Rectal smooth muscle tissue (tissue), 1 donor: ENCODE data around the gene DNAJC7.
A peak's percentile ranks its signal among the peaks of the same experiment; 100 is the strongest.

Source experiments
- H3K27ac ChIP-seq: one replicate; pipeline ENCODE4 v1.7.0; 2013; ENCODE audit warnings: low read depth, low read length, inconsistent platforms
- H3K27me3 ChIP-seq: one replicate; pipeline ENCODE4 v1.7.0; 2013; ENCODE audit warnings: low read length; ENCODE audit not compliant: control insufficient read depth, insufficient read depth
- H3K36me3 ChIP-seq: one replicate; pipeline ENCODE4 v1.7.0; 2013; ENCODE audit warnings: low read length; ENCODE audit not compliant: control insufficient read depth, insufficient read depth
- H3K4me1 ChIP-seq: one replicate; pipeline ENCODE4 v1.7.0; 2013; ENCODE audit warnings: low read length; ENCODE audit not compliant: control insufficient read depth, insufficient read depth
- H3K4me3 ChIP-seq: one replicate; pipeline ENCODE4 v1.7.0; 2013; ENCODE audit warnings: low read length
- H3K9ac ChIP-seq: one replicate; pipeline ENCODE4 v1.7.0; 2013; ENCODE audit warnings: low read length

The DNAJC7 gene

DNA sequence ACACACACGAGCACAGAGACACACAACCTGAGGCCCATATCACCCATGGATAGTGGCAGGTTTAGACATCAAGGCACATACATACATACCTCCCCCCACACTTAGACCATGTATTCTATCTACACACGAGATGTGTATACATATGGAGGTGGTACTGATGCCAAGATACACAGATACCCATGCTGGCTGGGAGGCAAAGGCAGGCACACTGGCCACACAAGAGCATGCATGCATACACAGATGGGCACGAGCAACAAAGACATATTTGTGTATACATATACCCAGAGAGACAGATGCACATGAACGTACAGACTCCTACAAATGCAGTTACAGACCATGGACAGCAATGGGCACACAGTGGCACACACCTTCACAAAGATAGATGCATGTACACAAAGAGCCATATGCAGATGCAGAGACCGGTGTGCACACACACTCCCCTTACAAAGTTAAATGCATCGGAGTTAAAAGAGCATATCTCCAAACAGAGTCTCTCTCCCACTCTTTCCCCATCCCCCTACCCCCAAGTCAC, 35.2 kb upstream of the DNAJC7 start:
- Histone ChIP-seq H3K27me3 (peaks cover 8% of the 10 kb centered on the region), H3K9ac (no peak overlapping the region), H3K4me1 (peaks cover 3% of the 10 kb centered on the region), H3K4me3 (no peak overlapping the region), H3K27ac (no peak overlapping the region), H3K36me3 (no peaks in the 10 kb centered on the region)

DNA sequence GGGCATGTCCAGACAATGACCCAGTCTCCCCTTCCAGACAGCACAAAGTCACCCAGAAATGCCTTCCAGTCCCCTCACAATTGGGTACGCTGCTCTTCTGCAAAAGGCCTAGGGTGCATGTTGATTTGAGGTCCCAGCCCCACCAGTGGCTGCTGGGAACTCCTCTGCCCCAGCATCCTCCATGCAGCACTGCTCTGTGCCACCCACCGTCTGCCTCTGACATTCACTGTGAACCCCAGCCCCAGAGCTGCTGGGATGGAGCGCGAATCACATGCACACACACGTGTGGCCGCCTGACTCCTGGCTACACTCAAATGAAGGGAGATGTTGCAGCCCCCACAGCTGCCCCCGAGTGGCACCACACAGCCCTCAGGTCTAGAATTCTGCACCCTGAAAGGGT, 34.4 kb upstream of the DNAJC7 start:
- Histone ChIP-seq H3K36me3 (no peaks in the 10 kb centered on the region), H3K4me1 (peaks cover 3% of the 10 kb centered on the region), H3K27ac (no peak overlapping the region), H3K4me3 (no peak overlapping the region), H3K9ac (no peak overlapping the region), H3K27me3 (peaks cover 8% of the 10 kb centered on the region)

DNA sequence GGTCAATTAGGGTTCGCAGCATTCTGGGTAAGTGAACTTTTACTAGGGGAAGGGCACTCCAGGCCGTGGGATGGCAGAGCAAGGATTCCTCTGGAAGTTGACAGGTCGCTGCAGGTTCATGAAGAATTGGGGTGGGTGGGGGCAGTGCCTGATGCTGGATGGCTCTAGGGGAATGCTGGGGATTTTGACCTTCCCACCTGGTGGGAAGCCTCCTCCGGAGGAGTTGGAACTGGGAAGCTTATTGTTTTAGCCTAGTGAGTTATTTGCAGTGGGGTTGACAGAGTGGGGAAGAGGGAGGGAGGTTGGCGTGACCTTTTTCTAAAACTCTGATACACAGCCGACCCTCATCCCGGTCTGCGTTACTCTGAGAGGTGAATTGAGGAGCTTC, 33.8 kb upstream of the DNAJC7 start:
- H3K4me1 ChIP-seq, result peaks cover 3% of the 10 kb centered on the region
- H3K27me3 ChIP-seq, result peaks cover 8% of the 10 kb centered on the region
- H3K4me3 ChIP-seq, result peak overlapping the region; percentile 53
- H3K9ac ChIP-seq, result no peak overlapping the region
- no peaks in the 10 kb centered on the region for H3K36me3 ChIP-seq
- no peak overlapping the region for H3K27ac ChIP-seq

DNA sequence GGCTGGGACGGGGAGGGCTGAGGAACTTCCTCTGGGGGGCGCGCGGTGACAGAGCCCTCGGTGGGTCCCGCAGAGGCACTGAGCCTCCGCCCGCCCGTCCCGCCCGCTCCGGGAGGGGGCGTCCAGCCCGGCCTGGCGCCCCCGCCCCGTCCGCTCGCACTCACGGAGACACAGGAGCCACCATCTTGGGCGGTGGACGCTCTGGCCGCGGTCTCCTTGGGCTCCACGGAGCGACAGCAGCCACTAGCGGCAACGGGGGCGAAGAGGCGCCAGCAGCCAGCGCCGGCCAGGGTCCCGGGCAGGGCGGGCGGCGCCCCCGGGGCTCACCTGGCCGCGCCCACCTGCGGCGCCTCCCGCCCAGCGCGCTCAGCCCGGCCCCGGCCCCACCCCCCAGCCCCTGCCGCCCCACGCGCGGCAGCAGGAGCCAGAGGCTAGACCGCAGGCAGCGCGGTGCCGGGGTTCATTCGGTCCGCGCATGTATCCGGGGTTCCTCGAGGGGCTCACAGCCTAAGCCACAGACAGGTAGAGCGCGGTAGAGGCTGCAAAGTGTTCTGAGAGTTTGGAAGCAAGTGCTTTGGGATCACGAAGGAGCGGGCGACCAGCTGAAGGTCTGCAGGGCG, 33.3 kb upstream of the DNAJC7 start, which contains the start of gene C17orf113:
Gene C17orf113 (minus strand): TSS at position 209 of the 620 bp plus-strand sequence. CDS start 7,225 bp downstream, outside the sequence.
- H3K9ac ChIP-seq, result peak within 1 kb of the TSS; percentile 41

DNA sequence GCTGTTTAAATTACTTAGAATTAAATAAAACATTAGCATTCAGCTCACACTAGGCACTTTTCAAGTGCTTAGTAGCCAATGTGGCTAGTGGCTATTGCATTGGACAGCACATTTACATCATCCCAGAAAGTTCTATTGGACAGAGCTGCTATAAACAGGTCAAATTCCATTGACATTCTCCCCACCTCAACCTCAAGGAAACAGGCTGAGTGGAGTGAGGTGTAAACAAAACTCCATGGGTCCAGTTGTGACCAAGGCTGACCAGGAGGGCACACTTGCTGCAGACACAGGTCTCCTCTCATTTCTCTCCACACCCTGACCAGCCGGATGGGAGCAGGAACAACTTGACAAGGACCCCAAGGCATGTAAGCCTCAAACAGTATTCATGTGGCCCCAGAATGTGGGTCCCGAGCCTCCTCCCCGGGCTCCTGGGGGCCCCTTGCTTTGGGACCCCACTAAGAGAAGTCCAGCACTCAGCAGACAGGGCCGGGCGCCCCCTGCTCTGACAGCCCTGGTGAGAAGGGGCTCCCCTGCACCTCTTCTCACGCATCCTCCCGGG, 32.7 kb upstream of the DNAJC7 start:
- peak overlapping the region; percentile 41 for H3K9ac ChIP-seq

More for the DNA sequence above, 33.3 kb upstream of the DNAJC7 start, which contains the start of gene C17orf113:
- Histone ChIP-seq H3K36me3 (no peaks in the 10 kb centered on the region), H3K4me1 (peaks cover 3% of the 10 kb centered on the region), H3K4me3 (peak within 1 kb of the TSS; percentile 54), H3K27ac (no peak within 1 kb of the TSS), H3K27me3 (peaks cover 8% of the 10 kb centered on the region)

DNA sequence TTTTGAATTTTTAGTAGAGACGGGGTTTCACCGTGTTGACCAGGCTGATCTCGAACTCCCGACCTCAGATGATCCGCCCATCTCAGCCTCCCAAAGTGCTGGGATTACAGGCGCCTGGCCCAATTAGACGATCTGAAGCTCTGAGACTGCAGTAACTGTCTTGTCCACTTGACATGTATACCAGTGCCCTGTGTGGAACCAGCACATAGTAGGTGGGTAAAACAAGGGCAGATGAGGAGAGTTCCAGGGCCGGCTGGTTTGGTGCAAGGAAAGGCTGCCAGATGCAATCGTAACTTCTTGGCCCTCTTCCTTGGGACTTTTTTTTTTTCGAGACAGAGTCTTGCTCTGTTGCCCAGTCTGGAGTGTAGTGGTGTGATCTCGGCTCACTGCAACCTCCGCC, 30.1 kb upstream of the DNAJC7 start:
- Histone ChIP-seq H3K36me3 (no peaks in the 10 kb centered on the region), H3K9ac (no peak overlapping the region), H3K4me3 (no peak overlapping the region), H3K27ac (no peak overlapping the region), H3K27me3 (no peaks in the 10 kb centered on the region), H3K4me1 (peaks cover 3% of the 10 kb centered on the region)

More for the DNA sequence above, 32.7 kb upstream of the DNAJC7 start:
- peaks cover 3% of the 10 kb centered on the region for H3K4me1 ChIP-seq
- no peak overlapping the region for H3K27ac ChIP-seq
- H3K27me3 ChIP-seq, result peaks cover 4% of the 10 kb centered on the region
- peak overlapping the region; percentile 54 for H3K4me3 ChIP-seq
- no peaks in the 10 kb centered on the region for H3K36me3 ChIP-seq

DNA sequence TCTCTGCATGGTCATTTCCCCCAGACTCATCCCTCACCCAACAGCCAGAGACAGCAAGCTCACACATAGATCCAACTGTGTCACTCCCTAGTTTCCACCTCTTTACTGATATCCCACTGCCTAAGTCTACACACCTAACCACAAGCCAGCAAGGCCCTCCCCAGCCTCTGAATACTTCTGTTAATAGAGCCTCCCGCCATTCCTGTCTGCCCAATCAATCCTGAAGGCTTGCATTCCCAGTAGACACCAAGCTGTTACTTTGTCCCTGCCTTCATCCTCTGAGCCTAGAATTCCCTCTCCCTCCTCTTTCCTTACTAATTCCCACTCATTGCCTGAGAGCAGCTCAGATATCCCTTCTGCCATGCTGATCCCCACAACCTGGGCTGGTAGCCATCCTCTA, 28.5 kb upstream of the DNAJC7 start:
- Histone ChIP-seq H3K36me3 (no peaks in the 10 kb centered on the region), H3K27ac (no peak overlapping the region), H3K9ac (no peak overlapping the region), H3K4me3 (no peak overlapping the region), H3K27me3 (no peaks in the 10 kb centered on the region), H3K4me1 (peaks cover 3% of the 10 kb centered on the region)

DNA sequence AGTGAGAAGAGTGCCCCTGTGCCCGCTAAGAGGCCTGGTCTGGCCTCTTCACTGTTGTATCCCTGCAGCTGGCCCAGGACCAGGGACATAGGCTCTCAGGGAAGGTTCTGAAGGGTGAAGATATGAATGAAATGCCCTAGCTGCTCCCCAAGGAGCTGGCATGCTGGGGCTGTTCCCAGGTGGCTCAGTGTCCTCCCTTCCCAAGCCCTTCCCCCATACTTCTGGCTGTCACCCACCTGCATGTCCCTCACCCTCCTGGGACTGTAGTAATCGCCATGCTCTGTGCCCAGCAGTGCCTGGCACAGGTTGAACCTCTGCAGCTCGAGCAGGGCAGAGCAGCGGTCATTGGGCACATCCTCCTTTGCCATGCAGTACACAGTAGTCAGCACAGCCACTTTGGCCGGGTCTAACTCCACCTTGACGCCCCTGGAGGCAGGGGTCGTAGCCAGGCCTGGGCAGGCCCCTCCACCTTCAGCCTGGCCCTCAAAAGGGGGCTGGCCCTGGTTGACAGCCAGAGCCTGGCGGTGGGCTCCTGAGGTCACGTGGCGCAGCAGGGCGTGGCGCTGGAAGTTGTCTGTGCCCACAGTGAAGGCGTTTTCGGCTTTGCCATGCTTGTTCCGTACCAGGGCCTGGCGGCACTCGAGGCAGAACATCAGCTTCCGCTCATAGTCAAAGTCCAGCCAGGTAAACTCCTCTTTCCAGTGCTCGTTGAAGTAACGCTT, 25.5 kb upstream of the DNAJC7 start:
- Histone ChIP-seq H3K4me1 (no peaks in the 10 kb centered on the region), H3K27me3 (no peaks in the 10 kb centered on the region), H3K36me3 (no peaks in the 10 kb centered on the region), H3K9ac (no peak overlapping the region), H3K4me3 (no peak overlapping the region), H3K27ac (no peak overlapping the region)

DNA sequence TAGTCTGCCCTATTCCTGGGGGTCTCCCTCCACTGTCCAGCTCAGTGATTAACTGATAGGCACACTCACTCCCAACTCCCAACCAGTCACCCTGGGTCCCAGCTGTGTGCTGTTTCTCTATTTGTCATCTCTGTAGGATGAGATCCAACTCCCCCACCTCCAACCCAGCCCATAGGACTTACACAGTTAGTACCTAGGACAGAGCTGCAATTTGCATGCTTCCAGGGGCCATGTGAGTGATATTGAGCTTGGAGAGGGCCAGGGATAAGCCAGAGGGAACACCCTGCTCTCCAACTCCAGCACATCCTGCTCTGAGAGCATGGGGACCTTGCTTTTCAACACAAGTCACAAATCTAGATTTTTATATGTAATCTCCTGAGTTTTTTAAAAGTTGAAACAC, 24.4 kb upstream of the DNAJC7 start:
- Histone ChIP-seq H3K9ac (no peak overlapping the region), H3K27me3 (no peaks in the 10 kb centered on the region), H3K36me3 (no peaks in the 10 kb centered on the region), H3K4me1 (no peaks in the 10 kb centered on the region), H3K27ac (no peak overlapping the region), H3K4me3 (no peak overlapping the region)

DNA sequence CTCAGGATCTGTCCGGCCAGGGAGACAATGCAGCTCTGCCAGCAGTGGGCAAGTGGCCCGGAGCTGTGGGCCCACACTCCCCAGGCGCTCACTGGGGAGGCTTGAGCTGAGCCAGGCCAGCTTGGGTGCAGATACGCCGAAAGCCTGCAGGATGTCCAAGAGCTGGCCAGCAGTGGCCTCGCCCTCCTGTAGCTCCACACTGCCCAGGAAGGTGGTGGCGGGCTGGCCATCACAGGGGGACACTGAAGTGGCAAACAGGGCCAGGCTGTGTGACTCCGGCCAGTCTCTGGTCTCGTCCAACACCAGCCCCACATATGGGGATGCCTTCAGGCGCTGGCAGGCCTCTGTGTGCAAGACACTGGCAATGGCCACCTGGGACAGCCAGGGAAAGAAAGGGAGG, 23.6 kb upstream of the DNAJC7 start:
- H3K4me1 ChIP-seq, result no peaks in the 10 kb centered on the region
- H3K27ac ChIP-seq, result no peak overlapping the region
- no peaks in the 10 kb centered on the region for H3K27me3 ChIP-seq
- no peaks in the 10 kb centered on the region for H3K36me3 ChIP-seq
- H3K4me3 ChIP-seq, result no peak overlapping the region
- no peak overlapping the region for H3K9ac ChIP-seq

DNA sequence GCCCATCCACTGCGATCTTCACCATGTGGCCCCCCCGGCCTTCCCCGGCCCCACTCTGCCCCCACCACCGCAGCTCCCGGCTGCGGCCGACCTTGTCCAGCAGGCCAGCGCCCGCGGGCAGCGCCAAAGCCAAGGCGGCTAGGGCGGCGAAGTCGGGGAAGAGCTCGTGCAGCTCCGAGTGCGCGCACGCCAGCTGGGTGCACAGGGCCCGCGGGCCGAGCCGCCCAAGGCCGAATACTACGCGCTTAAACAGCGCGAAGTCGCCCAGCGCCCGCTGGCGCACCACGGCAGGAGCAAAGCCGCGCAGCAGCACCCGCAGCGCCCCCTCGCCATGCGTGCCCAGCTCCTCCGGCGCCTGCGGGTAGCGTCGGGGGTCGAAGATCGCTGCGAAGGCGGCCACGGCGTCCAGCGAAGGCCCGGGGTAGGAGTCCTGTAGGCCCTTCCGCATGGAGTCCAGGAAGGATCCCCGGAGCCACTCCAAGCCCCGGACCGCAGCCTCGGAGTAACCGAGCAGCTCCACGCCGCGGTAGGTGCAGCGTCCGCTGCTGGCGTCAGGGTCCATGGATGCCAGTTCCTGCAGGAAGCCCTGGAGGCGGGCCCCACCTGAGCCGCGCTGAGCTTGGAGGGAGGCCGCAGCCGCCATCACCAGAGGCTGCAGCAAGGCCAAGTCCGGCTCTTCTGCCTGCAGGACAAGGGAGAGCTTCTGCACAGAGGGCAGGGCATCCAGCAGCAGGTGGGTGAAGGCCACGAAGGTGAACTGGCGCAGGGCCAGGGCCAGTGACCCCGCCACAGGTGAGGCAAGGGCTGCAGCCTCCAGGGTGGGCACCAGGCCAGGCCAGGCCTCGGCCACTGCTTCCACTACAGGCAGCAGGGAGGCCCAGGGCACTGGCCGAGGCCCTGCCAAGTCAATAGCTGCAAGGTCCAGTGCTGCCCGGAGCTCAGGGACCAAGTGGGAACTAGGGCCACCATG, 22.8 kb upstream of the DNAJC7 start:
- Histone ChIP-seq H3K4me1 (no peaks in the 10 kb centered on the region), H3K4me3 (no peak overlapping the region), H3K36me3 (no peaks in the 10 kb centered on the region), H3K27me3 (no peaks in the 10 kb centered on the region), H3K9ac (no peak overlapping the region), H3K27ac (no peak overlapping the region)
